HPDE6-E6E7 (cell line): ENCODE results near the gene SMPD1.

Experiments
- DNase-seq: peaks from one replicate; pipeline ENCODE4 v3.0.0; 2011; ENCODE audit warnings: missing footprints; ENCODE audit errors: extremely low spot score

The SMPD1 gene

DNA sequence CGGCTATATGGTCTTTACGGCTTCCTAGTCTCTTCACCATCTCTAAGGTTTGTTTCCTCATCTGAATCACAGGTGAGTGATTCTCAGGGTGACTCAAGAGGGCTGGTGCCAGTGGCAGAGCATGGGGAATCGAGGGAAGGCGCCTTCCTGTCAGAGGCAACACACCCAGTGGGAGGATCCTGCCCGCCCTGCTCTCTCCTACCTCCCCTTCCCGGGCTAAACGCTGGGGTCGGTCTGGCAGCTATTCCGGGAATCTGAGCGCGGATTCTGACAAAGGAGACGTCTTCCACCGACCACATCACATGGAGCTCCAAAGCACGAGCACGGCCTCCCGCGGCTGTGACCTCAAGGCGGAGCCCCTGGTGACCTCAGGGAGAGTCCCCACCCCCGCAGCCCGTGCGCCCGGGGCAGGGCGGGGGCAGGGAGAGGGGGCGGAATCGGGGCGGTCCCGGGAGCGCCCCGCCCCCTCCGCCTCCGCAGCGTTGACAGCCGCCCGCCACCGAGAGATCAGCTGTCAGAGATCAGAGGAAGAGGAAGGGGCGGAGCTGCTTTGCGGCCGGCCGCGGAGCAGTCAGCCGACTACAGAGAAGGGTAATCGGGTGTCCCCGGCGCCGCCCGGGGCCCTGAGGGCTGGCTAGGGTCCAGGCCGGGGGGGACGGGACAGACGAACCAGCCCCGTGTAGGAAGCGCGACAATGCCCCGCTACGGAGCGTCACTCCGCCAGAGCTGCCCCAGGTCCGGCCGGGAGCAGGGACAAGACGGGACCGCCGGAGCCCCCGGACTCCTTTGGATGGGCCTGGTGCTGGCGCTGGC, at the start of gene SMPD1:
TSS of gene SMPD1 (plus strand) at position 570 of the 813 bp plus-strand sequence. CDS start at position 695, 125 bp downstream.
- peak; percentile 87 for DNase-seq

DNA sequence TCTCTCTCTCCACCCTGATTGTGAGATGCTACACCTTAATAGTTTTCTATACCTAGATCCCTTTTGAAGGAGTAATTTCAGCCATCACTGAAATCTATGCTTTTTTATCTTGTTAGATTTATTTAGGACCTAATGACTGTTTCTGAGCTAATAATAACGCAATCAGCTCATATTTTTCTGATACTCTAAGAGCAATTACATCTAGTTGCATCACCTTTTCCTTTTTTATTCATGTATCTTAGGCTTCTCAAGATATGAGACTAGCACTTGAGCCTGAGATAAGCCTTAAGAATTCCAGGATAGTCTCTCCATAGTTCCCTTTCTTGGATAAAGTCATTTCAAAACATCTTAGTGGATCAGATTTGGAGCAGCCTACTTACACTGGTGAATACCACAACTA, 44.9 kb upstream of the SMPD1 start:
- DNase-seq: no peak

DNA sequence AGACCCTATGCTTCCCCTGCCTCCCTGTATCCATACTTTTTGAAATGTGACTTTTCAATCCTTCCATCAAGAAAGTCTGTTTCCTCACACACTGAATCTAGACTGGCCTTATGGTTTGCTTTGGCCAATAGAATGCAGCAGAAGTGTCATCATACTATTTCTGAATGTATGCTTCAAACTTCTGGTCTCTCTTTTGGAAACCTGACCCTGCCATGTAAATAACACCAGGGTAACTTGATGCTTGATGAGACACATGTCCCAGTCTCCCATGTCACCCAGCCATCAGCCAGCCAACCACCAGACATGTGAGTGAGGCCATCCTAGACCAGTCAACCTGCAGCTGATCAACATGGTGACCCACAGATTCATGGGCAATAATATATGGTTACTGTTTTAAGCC, 40.2 kb upstream of the SMPD1 start:
- DNase-seq: no peak

DNA sequence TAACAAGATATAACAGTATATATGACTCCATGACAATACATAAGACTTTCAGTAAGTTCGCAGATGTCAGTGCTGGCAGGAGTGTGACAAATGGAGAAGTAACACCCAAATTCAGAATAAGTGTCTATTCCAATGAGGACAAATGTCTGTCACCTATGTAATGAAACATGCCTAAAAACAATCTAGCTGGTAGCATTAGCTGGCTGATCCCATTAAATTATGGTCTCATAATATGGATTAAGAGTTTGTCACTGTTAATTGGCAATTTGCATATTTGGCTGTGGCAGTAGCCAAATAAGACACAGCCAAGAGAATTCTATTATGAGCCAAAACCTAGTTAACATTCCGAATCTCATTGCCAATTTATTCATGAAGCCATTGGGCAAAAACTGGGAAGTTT, 39.8 kb upstream of the SMPD1 start:
- DNase-seq: no peak

DNA sequence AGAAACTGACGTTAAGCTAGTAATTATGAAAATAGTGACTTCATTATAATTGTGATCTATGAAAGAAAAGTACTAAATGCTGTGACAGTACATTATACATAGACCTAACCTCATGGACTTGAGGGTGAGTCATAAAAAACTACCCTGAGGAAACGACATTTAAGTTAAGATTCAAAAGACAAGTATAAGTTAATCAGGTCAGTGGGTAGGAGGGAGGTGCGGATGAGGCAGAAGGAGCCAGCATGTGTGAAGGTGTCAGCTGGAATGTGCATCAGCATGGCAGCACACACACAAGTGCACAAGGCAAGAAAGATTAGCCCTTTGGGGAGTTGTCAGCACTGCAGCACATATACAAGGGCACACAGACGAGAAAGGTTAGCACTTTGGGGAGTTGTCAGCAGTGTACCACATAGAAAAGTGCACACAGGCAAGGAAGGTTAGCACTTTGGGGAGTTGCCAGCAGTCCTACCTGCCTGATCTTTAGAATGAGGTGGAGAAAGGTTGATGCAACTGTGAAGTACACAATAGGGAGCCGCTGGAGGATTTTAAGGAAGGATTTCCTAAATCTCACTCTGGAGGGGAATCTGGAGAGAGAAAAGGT, 38.4 kb upstream of the SMPD1 start:
- DNase-seq: no peak

DNA sequence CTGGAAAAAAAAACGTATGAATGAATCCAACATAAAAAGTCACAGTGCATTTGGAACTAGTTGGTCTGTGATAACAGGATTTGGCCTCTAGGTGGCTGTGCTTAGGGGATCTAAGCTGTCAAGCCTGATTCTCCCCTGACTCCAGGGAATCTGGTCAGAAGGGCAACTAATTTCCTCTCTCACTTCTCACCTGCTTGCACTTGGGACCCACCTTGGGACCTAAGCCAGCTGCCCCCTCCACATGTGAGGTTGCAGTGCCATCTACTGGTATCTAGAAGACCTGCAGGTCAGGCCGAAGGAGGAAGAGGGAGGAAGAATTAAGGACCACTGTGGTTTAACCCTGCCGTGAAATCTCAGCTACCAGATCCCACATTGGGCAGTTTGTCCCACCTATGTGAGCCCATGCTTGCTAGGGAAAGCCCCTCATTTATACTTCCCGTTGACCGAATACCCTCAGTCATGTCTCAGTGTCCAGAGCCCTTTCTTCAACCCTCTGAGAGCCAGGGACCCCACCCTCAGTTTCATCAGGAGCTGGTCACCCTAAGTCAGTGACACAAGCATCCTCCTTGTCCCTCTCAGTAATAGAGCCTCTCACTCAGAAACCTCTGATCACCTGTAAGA, 36.8 kb upstream of the SMPD1 start:
- DNase-seq: peak; percentile 38

DNA sequence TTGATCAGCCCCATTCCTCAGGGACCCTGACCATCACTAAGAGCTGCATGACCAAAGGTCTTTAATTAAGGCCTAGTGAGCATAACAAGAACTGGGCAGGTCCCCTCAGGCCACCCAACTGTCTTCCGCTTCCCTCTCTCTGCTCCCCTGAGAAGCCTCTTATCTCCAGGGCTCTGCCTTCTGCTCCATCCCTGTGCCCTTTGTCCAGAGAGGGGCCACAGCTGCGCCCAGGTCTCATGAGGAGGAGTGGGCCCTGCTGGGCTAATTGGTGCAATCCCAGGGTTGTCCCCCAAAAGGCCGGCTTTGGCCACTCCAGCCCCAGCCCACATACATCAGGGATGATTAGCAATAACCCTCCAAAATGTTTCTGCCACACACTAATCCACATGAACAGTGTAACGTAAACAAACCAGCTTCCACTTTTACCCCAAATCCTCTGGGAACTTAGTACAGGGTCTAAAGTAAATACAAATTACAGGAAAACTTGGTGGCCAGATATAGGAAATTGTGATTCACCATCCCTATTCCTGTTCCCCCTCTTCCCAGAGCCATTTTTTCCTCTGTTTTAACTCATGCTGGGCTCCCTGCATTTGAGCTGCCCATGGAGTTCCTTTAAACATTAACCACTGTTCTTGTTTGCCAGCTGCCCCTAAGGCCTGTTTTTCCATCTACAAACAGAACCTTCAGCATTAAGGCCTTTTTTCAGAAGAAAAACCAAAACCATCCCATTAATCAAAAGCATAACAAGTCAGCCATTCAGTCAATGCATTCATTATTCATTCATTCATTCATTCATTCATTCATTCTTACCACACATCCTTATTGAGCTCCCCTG, 35.4 kb upstream of the SMPD1 start:
- DNase-seq: no peak

DNA sequence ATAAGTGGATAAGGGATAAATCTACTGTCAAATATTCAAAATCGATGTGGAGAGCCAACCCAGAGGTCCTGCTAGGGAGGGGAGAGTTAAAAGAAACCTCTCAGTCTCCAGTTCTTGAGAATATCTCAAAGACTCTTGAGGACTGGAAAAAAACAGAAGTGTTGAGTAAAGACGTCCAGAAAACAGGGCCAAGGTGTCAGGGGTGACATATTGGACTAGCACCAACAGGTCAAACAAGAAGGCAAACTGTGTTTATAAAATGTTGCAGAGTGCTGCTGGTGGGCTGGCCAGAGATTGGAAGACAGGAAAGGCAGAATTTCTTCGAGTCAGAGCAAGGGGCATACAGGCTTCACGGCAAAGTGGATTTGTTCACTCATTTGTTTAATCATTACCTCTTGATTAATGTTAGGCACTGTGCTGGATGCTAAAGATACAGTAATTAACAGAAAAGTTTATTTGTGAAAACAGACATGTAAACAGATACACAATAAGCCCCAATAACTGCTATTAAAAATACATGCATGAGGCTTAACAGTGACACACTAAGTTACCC, 33.7 kb upstream of the SMPD1 start:
- no peak for DNase-seq

DNA sequence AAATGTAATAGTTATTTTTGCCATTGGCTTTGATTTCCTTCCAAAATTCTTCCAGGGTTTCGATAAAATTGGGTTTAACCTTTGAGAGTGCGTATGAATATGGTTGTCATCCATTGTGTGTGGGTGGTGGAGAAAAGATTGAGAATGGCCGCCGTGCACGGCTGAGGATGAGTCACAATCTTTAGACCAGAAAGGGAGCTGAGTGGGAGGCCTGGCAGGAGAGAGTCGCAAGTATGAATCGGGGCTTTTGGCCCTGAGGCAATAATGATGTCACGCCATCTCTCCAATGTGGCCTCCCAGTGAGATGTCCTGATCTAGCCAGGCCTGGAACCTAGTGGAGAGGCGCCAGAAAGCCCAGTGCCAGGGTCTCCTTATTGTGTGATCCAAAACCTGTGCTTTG, 33.1 kb upstream of the SMPD1 start:
- DNase-seq: peak; percentile 40

DNA sequence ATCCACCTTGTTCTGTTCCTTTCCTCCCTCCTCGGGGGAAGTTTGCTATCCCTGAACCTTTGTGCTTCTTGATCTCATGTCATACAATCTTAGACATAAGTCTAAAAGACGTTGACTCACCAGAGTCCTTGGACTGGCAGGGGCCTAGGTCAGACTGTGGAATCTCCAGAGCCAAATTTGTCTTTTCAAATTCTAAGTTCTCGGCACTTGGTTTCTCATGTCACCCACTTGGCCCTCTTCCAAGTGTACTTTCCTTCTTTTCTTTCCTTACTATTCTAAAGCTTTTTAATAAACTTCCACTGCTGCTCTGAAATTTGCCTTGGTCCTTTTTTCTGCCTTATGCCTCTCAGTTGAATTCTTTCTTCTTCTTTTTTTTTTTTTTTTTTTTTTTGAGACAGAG, 30.1 kb upstream of the SMPD1 start:
- no peak for DNase-seq

DNA sequence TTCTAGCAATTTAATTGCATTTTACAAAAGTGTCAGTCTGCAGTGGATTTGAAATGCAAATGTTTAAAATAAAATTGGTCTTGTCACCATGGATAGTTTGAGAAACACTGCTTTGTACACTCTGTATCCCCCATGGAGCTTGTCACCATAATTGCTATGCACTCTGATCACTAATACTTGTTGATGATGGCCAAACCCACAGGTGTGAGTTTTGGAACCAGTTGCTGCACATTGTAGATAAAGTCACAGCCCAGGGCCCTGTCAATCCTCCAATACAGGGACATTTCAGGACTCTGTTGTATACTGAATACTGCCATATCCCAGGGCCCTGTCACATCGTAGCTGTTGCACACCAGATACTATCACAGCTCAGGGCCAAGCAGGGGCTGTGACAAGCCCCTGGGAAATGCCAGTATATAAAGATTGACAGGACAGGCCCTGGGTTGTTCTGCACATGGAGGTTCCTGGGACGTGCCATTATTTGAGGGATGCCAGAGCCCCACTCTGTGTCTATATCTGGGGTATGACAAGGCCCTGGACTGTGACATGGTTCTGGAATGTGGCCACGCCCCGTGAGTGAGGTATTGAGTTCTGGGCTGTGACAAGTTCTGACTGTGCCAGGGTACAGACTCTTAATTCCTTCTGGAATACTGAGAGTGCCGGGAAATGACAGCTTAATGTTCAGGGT, 27.9 kb upstream of the SMPD1 start:
- DNase-seq: no peak

DNA sequence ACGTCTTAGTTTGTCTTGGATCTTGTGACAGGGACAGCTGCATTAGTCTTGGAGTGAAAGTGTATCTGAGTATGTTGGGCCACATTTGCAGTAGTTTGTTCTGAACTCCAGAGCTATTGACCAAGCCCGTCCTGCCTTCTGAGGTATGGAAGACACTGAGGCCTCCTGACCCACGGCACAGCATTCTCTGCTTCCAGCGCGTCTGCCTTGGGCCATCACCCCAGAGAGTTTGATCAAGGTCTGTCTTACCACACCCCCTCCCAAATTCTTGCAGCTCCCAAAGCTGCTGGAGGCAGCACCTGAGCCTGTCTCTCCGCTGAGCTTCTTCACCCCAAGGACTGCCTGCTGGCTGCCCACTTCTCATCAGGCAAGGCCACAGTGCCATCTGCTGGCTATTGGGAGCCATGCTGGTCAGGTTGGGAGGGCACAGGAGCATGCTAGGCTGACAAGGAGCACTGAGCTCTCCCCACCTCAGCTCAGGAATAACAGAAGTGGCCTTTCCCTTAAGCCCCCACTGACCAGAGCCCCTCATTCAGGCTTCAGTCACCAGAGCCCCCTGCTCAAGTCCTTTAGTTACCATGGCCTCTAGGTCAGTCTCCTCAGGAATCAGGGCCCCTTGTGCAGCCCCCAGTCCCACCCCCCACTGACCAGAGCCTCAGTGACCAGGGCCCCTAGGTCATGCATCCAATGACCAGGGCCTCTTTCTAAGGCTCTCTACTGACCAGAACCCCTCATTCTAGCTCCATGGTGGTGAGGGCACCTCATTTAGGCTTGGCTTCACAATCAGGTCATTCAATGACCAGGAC, 27.2 kb upstream of the SMPD1 start:
- DNase-seq: peak; percentile 65

DNA sequence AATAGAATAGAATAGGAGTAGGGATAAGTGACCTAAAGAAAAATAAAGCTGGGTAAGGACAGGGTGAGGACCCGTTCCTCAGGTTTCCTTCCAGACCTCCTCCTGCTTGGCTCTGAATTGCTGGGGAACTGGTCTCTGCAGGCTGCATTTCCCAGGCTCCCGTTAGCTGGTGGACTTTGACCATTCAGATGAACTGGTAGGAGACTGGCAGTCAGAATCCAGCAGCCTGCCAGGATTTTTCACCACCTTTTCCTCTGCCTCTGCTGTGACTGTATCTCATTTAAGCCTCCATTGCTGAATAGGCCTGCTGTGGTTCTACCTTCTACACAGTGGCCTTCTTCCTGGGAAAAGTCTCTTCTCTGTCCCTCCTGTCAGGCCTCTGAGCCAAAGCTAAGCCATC, 24.6 kb upstream of the SMPD1 start:
- no peak for DNase-seq

DNA sequence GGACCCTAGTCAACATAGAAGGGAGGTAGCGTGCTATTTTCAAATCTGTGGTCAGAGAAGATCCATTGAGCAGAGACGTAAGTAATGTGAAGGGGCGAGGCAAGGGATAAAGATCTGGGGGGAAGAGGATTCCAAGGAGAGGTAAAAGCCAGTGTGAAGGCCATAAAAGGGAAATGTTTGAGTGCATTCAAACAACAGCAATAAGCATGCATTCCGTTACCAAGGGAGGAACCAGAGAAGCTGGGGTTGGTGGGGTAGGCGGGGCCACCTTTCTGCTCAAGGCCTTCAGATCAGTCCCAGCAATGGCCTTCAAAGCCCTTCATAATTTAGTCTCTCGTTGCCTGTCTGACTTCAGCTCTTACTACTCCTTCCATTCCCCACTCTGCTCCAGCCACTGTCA, 18.4 kb upstream of the SMPD1 start:
- no peak for DNase-seq

DNA sequence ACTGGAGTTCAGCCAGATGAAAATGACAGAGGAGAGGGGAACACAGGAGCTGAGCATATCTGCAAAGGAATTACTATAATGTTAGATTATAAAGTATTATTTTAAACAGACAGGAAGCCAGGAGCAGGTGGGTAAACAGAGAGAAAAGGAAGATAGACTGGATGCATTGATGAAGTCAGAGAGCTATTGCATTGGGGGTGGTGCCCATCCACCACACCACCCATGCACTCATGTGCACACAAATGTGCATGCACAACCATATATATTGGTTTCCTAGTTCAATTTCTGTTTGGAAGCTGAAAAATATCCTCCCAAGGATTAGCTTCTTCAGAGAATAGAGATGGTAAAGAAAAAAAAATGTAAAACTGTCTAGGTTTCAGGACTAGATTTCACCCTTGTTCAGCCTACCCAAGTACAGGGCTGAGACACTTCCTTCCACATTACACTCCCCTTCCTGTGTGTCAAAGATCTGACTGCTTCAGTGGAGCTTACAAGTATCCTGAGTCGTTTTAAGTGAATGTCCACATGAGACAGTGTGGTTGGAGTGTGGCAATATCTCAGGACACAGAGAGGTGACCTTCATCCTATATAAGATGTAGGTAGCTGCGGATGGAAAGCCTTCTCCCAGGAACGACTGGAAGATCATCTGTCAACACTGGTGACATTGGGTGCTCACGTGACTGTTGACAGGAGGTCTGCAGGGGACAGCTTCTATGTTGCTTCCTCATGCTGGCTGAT, 12.2 kb upstream of the SMPD1 start:
- DNase-seq: no peak

DNA sequence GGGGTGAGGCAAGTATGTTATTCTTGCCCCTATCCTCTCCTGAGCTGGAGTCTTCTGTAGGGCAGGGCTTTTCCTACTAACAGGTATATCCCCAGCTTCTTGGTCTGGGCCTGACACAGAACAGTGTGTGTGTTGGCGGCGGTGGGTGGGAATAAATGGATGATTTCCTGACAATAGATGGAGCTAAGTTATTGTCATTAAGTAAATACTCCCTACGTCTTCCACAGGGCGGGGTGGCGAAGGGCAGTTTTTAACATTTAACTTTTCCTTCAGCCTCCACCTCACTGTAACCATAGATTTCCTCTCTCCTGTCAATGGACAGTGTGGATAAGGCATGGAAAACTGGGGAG, 11.7 kb upstream of the SMPD1 start:
- DNase-seq: no peak

DNA sequence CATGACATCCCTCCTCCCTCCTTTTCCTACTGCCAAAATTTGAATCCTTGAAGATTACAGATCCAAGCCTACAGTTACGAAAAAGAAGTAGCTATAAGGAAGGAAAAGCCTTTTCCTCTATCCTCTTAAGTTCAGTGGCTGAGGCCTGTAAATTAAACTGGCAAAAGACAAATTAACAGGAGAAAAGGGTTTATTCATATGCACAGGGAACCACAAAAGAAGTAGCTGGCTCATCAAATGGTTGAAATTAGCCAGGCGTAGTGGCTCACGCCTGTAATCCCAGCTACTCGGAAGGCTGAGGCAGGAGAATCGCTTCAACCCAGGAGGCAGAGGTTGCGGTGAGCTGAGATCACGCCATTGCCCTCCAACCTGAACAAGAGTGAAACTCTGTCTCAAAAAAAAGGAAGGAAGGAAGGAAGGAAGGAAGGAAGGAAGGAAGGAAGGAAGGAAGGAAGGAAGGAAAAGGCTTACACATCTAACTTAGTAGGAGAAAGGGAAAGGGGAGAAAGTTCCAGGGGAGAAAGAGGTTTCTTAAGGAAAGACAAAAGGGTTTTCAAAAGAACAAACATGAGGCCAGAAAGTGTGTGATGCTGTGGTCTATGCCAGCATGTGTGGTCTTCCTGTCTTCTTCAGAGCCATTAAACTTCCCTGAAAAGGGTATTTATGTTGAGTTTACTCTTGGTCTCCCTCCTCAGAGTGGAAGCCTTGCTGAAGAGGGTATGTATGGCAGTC, 5.1 kb upstream of the SMPD1 start:
- DNase-seq: no peak

DNA sequence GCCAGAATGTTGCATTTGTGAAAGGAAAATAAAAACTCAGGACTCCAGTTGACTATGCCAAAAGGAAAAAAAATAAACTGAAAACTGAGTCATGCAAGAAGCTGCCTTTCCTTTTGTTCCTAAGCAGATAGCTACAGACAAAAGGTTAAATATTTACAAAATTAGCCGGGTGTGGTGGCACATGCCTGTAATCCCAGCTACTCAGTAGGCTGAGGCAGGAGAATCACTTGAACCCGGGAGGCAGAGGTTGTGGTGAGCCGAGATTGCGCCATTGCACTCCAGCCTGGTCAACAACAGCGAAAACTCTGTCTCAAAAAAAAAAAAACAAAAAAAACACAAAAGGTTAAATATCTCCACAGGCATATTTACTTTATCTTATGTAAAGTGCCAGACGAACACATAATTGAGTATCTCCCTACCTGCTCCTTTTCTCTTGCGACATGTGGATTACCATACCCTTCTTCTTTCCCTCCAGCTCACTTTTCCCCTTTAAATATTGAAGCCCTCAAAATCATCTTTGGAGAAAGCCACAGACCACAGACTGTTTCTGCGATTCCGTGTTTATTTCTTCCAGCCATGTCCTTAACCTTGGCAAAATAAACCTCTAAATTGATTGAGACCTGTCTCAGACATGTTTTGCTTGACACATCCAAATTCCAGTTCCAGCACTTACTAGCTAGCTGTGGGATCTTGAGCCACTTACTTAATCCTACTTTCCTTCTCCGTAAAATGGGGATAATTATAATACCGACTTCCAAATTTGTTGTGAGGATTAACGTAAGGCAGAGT, 2.3 kb upstream of the SMPD1 start:
- DNase-seq: no peak
